CD4-positive, alpha-beta T cell treated with Interleukin-10 for 1 hour (primary cell): ENCODE results near the gene CACNA1F.
A peak's percentile ranks its signal among the peaks of the same experiment; 100 is the strongest.

ENCODE experiments used
- DNase-seq: peaks from one replicate; pipeline ENCODE4 v3.0.0-alpha.2; 2020

CACNA1F gene

GRCh38 chrX:49227726-49228125 is 5.4 kb downstream of the CACNA1F start:
- no peak for DNase-seq

GRCh38 chrX:49226946-49227345 is 6.2 kb downstream of the CACNA1F start:
- no peak for DNase-seq

- DNase-seq = no peak
Measured at GRCh38 chrX:49225858-49226257, 7.3 kb downstream of the CACNA1F start.

GRCh38 chrX:49221868-49222267 is 11.3 kb downstream of the CACNA1F start:
- no peak for DNase-seq

- DNase-seq = no peak
Measured at GRCh38 chrX:49220100-49220499, 13.0 kb downstream of the CACNA1F start.

- DNase-seq = no peak
Measured at GRCh38 chrX:49214996-49215526, 18.1 kb downstream of the CACNA1F start.

- DNase-seq = no peak
Measured at GRCh38 chrX:49214416-49214815, 18.7 kb downstream of the CACNA1F start.

GRCh38 chrX:49212861-49213260 is 20.3 kb downstream of the CACNA1F start:
- DNase-seq = no peak

- DNase-seq = no peak
Measured at GRCh38 chrX:49212209-49212608, 20.9 kb downstream of the CACNA1F start.

GRCh38 chrX:49211074-49211473 is 22.1 kb downstream of the CACNA1F start:
- DNase-seq = no peak

- no peak for DNase-seq
Measured at GRCh38 chrX:49210406-49210805, 22.7 kb downstream of the CACNA1F start.

GRCh38 chrX:49209434-49210251 is 23.5 kb downstream of the CACNA1F start:
- no peak for DNase-seq

- no peak for DNase-seq
Measured at GRCh38 chrX:49208399-49208798, 24.7 kb downstream of the CACNA1F start.

- no peak for DNase-seq
Measured at GRCh38 chrX:49206543-49206942, 26.6 kb downstream of the CACNA1F start.

GRCh38 chrX:49205443-49205842 is 27.7 kb downstream of the CACNA1F start:
- DNase-seq = no peak

- DNase-seq = no peak
Measured at GRCh38 chrX:49204709-49205108, 28.4 kb downstream of the CACNA1F start.

- no peak for DNase-seq
Measured at GRCh38 chrX:49204017-49204416, 29.1 kb downstream of the CACNA1F start.

GRCh38 chrX:49203536-49203935 is 29.6 kb downstream of the CACNA1F start:
- DNase-seq = no peak

- DNase-seq = no peak
Measured at GRCh38 chrX:49202022-49202421, 31.1 kb downstream of the CACNA1F start.

GRCh38 chrX:49199906-49200771 is 33.0 kb downstream of the CACNA1F start, which contains the start of gene SYP:
Gene SYP, minus strand, starts transcription at chrX:49200193. Its CDS starts 7 bp downstream, at chrX:49200186.
- peak; percentile 90 for DNase-seq

- DNase-seq = no peak
Measured at GRCh38 chrX:49199315-49199595, 33.9 kb downstream of the CACNA1F start.

GRCh38 chrX:49198540-49199314 is 34.4 kb downstream of the CACNA1F start:
- DNase-seq = no peak

- DNase-seq = no peak
Measured at GRCh38 chrX:49197543-49198087, 35.5 kb downstream of the CACNA1F start.
